Measurements from ENCODE around the gene SAMD14. TPM values are rescaled to one million over a fixed set of nuclear protein-coding genes. Genes with fewer than 3 reads are reported as not detected.

Gene SAMD14
- total RNA-seq, 2 experiments from 2014 or later = 0.77 to 1.1 TPM

- intact Hi-C loops (cut with DNase I, micrococcal nuclease) = no loop called here
- POLR2A ChIA-PET = no interaction called here
Observed at GRCh38 chr17:50146927-50147665, 17.1 kb upstream of the SAMD14 start.

DNA sequence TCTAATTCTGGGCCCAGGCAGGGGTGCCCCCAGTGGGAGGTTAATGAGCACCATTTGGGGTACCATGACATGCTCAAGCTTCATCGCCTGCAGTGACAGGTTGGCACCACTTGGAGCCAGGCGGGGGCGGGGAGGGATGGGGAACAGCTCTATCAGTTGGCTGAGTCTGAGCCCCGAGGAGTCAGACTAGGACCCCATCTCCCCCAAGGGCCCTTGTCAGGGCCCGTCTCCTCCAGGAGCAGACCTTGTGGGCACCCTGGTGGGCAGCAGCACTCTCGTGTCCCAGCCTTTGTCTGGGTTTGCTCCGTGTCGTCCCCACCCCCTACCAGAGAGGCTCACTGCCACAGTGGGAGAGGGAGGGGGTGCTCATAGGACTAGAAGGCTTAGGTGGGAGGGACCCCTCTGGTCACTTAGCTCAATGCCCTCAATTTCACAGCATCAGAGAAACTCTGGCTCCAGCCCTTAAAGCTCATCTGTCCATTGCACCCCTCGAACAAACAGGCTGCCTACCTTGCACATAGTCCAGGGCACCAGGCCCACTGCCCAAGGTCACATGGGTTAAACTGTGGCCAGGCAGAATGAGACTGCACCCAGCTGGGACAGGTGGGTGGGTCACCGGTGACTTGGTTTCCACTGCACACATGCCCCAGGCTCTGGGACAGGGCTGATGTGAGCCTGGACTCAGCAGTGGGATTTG, 16.4 kb upstream of the SAMD14 start:
- H3K4me1 Mint-ChIP-seq = peaks cover 61% of the 10 kb centered on the region

More at GRCh38 chr17:50146927-50147665, 17.1 kb upstream of the SAMD14 start:
- DNase-seq = peak; percentile 36
- Mint-ChIP-seq H3K9me3 (ENCODE audit: low read depth) (no peaks in the 10 kb centered on the region), H3K36me3 (ENCODE audit: low read depth) (peaks cover 45% of the 10 kb centered on the region), H3K27me3 (no peaks in the 10 kb centered on the region), H3K27ac (peak overlapping the region; percentile 93), H3K4me1 (peaks cover 59% of the 10 kb centered on the region), H3K4me3 (peak overlapping the region; percentile 90)
- no peak for ATAC-seq
- CTCF ChIA-PET = interaction anchor here (1.2 to 2.1 kb wide), 6 partner anchors 14 to 53 kb away, joined by 4 to 8 read pairs (median 6); partner anchors contain the start of gene PDK2

DNA sequence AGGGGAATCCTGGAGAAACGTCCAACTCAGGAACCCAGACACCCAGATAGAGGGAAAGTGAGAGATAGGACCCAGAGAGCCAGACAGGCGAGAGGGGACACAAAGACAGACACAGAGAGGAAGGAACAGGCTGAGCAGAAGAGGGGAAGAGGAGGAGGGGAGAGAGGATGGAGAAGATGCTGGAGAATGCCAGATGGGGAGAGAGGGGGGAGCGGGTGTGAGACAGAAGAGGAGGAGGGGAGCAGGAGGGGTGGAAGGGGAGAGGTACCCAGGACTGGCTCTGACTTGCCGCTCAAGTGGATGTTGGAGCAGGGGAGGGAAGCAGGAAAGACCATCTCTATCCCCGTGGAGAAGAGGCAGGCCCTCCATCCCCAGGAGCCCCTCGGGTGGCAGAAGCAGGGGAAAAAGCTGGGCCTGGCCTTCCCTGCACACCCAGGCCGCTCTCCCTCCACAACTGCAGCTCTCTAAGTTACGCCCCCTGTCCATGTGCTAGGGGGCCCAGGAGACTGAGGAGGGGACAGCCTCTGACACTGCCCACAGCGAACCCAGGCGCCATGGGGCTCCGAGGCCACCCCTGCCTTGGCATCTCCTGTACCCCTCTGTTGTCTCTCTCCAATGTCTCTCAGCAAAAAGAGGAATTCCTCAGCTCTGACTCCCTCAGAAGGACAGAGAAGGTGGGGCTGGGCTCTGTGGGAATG, 15.7 kb upstream of the SAMD14 start:
- peaks cover 59% of the 10 kb centered on the region for H3K36me3 Mint-ChIP-seq (ENCODE audit: low read depth)
- POLR2A ChIA-PET = interaction anchor here (0.6 kb wide), 1 partner anchor 647 kb away, joined by 3 read pairs; no protein-coding TSS in a partner anchor
- DNase-seq = no peak
- H3K4me1 Mint-ChIP-seq = peaks cover 67% of the 10 kb centered on the region
- no peak overlapping the region for H3K4me3 Mint-ChIP-seq
- intact Hi-C loops (cut with DNase I, micrococcal nuclease) = no loop called here
- H3K27me3 Mint-ChIP-seq = no peaks in the 10 kb centered on the region
- H3K27ac Mint-ChIP-seq = peak overlapping the region; percentile 65
- no peak for ATAC-seq
- CTCF ChIA-PET = interaction anchor here (0.9 to 1.9 kb wide), 9 partner anchors 10 to 58 kb away, joined by 3 to 8 read pairs (median 4); partner anchors contain the start of gene SAMD14
- H3K9me3 Mint-ChIP-seq (ENCODE audit: low read depth) = no peaks in the 10 kb centered on the region

More for the DNA sequence above, 16.4 kb upstream of the SAMD14 start:
- ATAC-seq = no peak
- peak; percentile 67 for DNase-seq
- POLR2A ChIA-PET = no interaction called here
- CTCF ChIA-PET = interaction anchor here (0.9 to 1.9 kb wide), 6 partner anchors 10 to 31 kb away, joined by 3 to 8 read pairs (median 6); no protein-coding TSS in a partner anchor
- H3K36me3 Mint-ChIP-seq (ENCODE audit: low read depth) = peaks cover 52% of the 10 kb centered on the region
- H3K4me3 Mint-ChIP-seq = peak overlapping the region; percentile 90
- peak overlapping the region; percentile 93 for H3K27ac Mint-ChIP-seq
- no peaks in the 10 kb centered on the region for H3K9me3 Mint-ChIP-seq (ENCODE audit: low read depth)
- intact Hi-C loops (cut with DNase I, micrococcal nuclease) = no loop called here
- no peaks in the 10 kb centered on the region for H3K27me3 Mint-ChIP-seq

DNA sequence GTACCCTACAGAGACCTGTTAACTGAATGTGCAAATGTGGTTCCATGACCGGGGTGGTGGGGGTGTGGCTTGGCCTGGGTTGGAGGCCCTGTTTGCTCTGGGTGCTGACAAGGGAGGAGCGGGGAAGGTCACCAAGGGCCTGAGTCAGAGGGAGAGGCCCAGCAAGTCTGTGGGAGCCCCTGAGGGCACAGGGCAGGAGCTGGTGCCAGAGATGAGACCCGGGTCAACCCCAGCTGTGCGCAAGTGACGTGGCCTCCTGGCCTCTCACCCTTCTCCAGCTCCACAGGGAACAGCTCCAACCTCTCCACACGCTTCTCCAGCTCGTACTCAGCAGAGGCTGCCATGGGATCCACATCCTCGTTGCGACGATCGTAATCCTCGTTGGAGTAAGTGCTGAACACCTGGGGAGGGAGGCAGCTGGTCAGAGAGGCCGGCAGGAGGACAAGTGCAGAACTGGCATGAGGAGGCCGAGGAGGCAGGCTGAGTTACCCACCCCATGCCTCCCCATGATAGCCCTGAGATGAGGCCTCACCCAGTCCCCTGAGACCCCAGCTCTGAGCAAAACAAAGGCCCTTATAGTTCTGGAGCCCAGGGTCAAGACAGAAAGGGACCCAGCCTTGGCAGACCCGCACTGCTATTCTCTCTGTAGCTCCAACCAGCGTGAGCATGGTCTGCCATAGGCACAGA, 15.0 kb upstream of the SAMD14 start:
- Mint-ChIP-seq H3K9me3 (ENCODE audit: low read depth) (no peaks in the 10 kb centered on the region), H3K4me1 (peaks cover 74% of the 10 kb centered on the region), H3K36me3 (ENCODE audit: low read depth) (peaks cover 65% of the 10 kb centered on the region), H3K27me3 (no peaks in the 10 kb centered on the region), H3K4me3 (no peak overlapping the region), H3K27ac (peak overlapping the region; percentile 56)
- ChIA-PET POLR2A (interaction anchor here (0.6 kb wide), 1 partner anchor 647 kb away, joined by 3 read pairs; no protein-coding TSS in a partner anchor), CTCF (interaction anchor here (0.9 to 1.4 kb wide), 6 partner anchors 9 to 57 kb away, joined by 3 to 4 read pairs (median 3); partner anchors contain the start of gene SAMD14)
- ATAC-seq (no peak), DNase-seq (peak; percentile 65)
- intact Hi-C loops (cut with DNase I, micrococcal nuclease) = no loop called here

GRCh38 chr17:50144355-50144754, 14.4 kb upstream of the SAMD14 start:
- peak overlapping the region; percentile 56 for H3K27ac Mint-ChIP-seq
- H3K4me1 Mint-ChIP-seq = peaks cover 78% of the 10 kb centered on the region
- intact Hi-C loops (cut with DNase I, micrococcal nuclease) = no loop called here
- H3K9me3 Mint-ChIP-seq (ENCODE audit: low read depth) = no peaks in the 10 kb centered on the region
- ATAC-seq = no peak
- CTCF ChIA-PET = interaction anchor here (0.7 to 1.4 kb wide), 6 partner anchors 14 to 357 kb away, joined by 3 to 4 read pairs (median 3); partner anchors contain the start of gene SAMD14
- H3K36me3 Mint-ChIP-seq (ENCODE audit: low read depth) = peaks cover 71% of the 10 kb centered on the region
- DNase-seq = no peak
- POLR2A ChIA-PET = no interaction called here
- H3K27me3 Mint-ChIP-seq = no peaks in the 10 kb centered on the region
- no peak overlapping the region for H3K4me3 Mint-ChIP-seq

DNA sequence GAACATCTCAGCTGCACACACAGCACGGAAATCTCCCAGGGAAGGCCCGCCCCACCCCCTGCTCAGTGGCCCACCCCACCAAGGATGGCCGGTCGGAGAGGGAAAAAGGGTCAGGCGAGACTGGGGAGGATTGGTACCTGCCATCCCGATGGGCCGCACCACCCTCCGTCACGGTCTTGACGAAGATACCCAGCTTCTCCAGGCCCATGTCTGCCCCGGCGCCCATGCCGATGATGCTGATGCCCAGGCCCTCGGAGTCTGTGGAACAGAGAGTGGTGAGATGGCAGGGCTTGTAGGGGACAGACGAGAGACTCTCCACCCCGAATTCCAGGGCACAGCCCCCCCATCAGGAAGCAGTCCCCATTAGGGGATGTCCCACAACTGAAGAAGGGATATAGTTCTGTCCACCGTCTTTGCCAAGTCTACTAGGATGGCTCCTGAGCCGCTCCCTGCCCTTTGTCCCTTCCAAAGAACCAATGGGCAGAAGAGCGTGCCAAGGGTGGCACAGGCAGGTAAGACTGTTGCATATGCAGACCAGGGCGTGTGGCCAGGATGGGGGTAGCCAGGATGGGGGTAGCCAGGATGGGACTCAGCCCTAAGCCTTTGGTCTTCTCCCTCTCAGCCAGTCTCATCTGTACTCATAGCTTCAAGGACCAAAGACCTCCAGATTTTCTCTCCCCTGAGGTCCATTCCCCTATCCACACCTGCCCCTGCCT, 13.7 kb upstream of the SAMD14 start:
- CTCF ChIA-PET = interaction anchor here (0.6 to 0.7 kb wide), 2 partner anchors 35 to 358 kb away, joined by 3 to 5 read pairs; no protein-coding TSS in a partner anchor
- Mint-ChIP-seq H3K4me3 (no peak overlapping the region), H3K27me3 (no peaks in the 10 kb centered on the region), H3K4me1 (peaks cover 78% of the 10 kb centered on the region), H3K27ac (peak overlapping the region; percentile 44), H3K9me3 (ENCODE audit: low read depth) (no peaks in the 10 kb centered on the region), H3K36me3 (ENCODE audit: low read depth) (peaks cover 74% of the 10 kb centered on the region)
- POLR2A ChIA-PET = no interaction called here
- ATAC-seq = no peak
- intact Hi-C loops (cut with DNase I, micrococcal nuclease) = no loop called here
- no peak for DNase-seq

DNA sequence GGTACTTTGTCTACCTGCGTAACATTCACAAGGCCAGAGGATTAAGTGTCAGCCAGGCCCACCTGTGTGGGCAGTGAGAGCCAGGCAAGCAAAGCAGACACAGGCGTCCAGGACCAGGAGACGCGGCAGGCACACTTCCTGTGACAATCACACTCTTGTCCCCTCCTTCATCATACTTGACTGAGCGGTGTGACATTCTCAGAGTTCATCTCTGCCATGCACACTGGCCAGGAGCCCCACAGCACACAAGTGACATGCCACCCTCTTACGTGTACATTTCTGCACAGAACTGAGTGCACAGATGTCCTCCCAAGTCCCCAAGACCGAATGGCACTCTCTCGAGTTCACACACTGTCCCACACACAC, 11.8 kb upstream of the SAMD14 start:
- CTCF ChIA-PET = interaction anchor here (0.6 to 1.2 kb wide), 4 partner anchors 10 to 266 kb away, joined by 3 to 5 read pairs (median 3); no protein-coding TSS in a partner anchor
- peaks cover 64% of the 10 kb centered on the region for H3K4me1 Mint-ChIP-seq
- peak overlapping the region; percentile 85 for H3K27ac Mint-ChIP-seq
- H3K4me3 Mint-ChIP-seq = no peak overlapping the region
- DNase-seq (peak; percentile 34), ATAC-seq (peak; percentile 23)
- peaks cover 78% of the 10 kb centered on the region for H3K36me3 Mint-ChIP-seq (ENCODE audit: low read depth)
- H3K9me3 Mint-ChIP-seq (ENCODE audit: low read depth) = no peaks in the 10 kb centered on the region
- intact Hi-C loops (cut with DNase I, micrococcal nuclease) = no loop called here
- POLR2A ChIA-PET = no interaction called here
- no peaks in the 10 kb centered on the region for H3K27me3 Mint-ChIP-seq

GRCh38 chr17:50141026-50141744, 11.2 kb upstream of the SAMD14 start:
- peaks cover 60% of the 10 kb centered on the region for H3K4me1 Mint-ChIP-seq
- no peaks in the 10 kb centered on the region for H3K9me3 Mint-ChIP-seq (ENCODE audit: low read depth)
- ChIA-PET CTCF (interaction anchor here (0.6 to 3.3 kb wide), 10 partner anchors 9 to 265 kb away, joined by 3 to 22 read pairs (median 4); no protein-coding TSS in a partner anchor), POLR2A (no interaction called here)
- DNase-seq = no peak
- no peak overlapping the region for H3K4me3 Mint-ChIP-seq
- H3K27me3 Mint-ChIP-seq = no peaks in the 10 kb centered on the region
- intact Hi-C loops (cut with DNase I, micrococcal nuclease) = no loop called here
- H3K36me3 Mint-ChIP-seq (ENCODE audit: low read depth) = peaks cover 84% of the 10 kb centered on the region
- H3K27ac Mint-ChIP-seq = peak overlapping the region; percentile 85
- ATAC-seq = no peak

DNA sequence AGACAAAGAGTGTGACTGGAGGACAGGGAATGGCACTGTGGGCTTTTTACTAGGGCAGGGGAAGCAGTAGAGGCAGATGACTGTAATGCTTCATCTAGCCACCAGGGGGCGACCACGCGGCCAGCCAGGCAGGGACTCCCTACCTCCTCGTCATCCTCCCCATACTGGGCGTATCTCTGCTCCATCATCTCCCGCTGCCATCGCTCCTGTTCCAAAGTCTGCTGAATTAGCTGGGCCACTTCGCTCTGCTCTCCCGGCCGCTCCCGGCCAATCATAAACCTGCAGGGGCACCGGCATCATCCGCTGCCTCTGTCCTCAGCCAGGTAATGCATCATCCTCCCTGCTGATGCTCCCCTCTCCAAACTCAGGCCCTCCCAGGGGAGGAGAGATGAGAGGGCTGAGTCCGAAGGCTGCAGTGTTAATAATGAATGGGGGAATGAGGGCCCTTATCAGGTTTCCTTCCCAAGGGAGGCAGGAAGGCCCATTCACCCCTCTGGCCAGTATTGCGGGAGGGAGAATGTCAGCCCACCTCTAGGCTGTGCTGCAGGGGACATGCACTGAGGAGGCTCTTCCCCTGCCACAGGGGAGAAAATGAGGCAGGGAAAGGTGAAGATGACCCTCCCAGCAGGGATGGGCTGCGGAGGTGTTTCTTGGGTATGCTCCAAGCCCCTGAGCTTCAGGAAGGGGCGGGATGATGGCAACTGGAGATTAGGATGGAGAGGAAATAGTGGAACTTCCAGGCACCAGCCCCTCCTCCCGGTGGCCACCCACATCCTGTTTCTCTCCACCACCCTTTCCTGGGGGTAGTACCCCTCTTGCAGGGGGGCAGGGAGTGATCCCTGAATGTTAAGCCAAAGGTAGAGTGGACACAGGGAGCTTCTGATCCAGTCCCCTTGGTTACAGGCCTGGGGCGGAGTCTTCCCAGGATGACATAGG, 10.3 kb upstream of the SAMD14 start:
- DNase-seq (peak; percentile 90), ATAC-seq (peak; percentile 80)
- H3K27ac Mint-ChIP-seq = peak overlapping the region; percentile 70
- no peaks in the 10 kb centered on the region for H3K27me3 Mint-ChIP-seq
- H3K4me1 Mint-ChIP-seq = peaks cover 51% of the 10 kb centered on the region
- CTCF ChIA-PET = interaction anchor here (0.8 to 3.3 kb wide), 13 partner anchors 9 to 92 kb away, joined by 3 to 22 read pairs (median 4); partner anchors contain the start of gene SAMD14
- H3K9me3 Mint-ChIP-seq (ENCODE audit: low read depth) = no peaks in the 10 kb centered on the region
- H3K4me3 Mint-ChIP-seq = no peak overlapping the region
- H3K36me3 Mint-ChIP-seq (ENCODE audit: low read depth) = peaks cover 87% of the 10 kb centered on the region
- POLR2A ChIA-PET = no interaction called here
- intact Hi-C loops (cut with DNase I, micrococcal nuclease) = loop anchor here (1.0 kb wide), 3 partner anchors 8 to 38 kb away; no protein-coding TSS in a partner anchor
